Left ventricle myocardium inferior (tissue), 1 donor: ENCODE measurements around the gene SPPL2B. TPM values are rescaled to one million over a fixed set of nuclear protein-coding genes. Genes with fewer than 3 reads are reported as not detected.

Experiments
- DNase-seq: peaks from one replicate; pipeline ENCODE4 v3.0.0-alpha.2; 2020
- H3K27ac ChIP-seq: fragments of 200-600 bp; replicated peaks from 2 replicates; pipeline ENCODE4 v1.8.0; 2021
- H3K27me3 ChIP-seq: fragments of 200-600 bp; 2 replicates; pipeline ENCODE4 v1.8.0; 2021; ENCODE audit warnings: low read depth
- H3K36me3 ChIP-seq: fragments of 200-600 bp; 2 replicates; pipeline ENCODE4 v1.8.0; 2021
- H3K4me1 ChIP-seq: fragments of 200-600 bp; 2 replicates; pipeline ENCODE4 v1.8.0; 2021
- H3K4me3 ChIP-seq: fragments of 200-600 bp; 2 replicates; pipeline ENCODE4 v1.8.0; 2021; ENCODE audit warnings: mild to moderate bottlenecking, moderate library complexity
- H3K9me3 ChIP-seq: fragments of 200-600 bp; replicated peaks from 2 replicates; pipeline ENCODE4 v1.8.0; 2021
- CTCF ChIP-seq: fragments of 200-600 bp; IDR thresholded peaks from 2 replicates; pipeline ENCODE4 v1.8.0; 2021; ENCODE audit warnings: antibody characterized with exemption, mild to moderate bottlenecking, borderline replicate concordance
- intact Hi-C: fragments of 100-400 bp; cut with micrococcal nuclease; formaldehyde crosslinking; loops from one replicate; pipeline ENCODE4 v1.11.0; 2022
- total RNA-seq: library from RNA; stranded (reverse); fragmentation: NEBNext Ultra II Directional; extraction: Animal tissue kit (Norgen Biotek cat#: 25700); gene quantifications from one replicate; pipeline ENCODE4 v1.2.1, GENCODE V29; 2021
- donor health status: DM: no; HTN: yes; CAD: no; lungs with severe emphysema.

The SPPL2B gene
- total RNA-seq, 1 donor from 2014 or later, result 26.2 TPM

GRCh38 chr19:2306971-2307370, 21.5 kb upstream of the SPPL2B start:
- H3K27ac ChIP-seq, result no peak overlapping the region
- intact Hi-C loops, result no loop called here
- H3K4me1 ChIP-seq, result peaks cover 13% of the 10 kb centered on the region
- H3K36me3 ChIP-seq, result no peaks in the 10 kb centered on the region
- TF ChIP-seq CTCF, result no peak
- H3K4me3 ChIP-seq, result no peak overlapping the region
- no peak for DNase-seq
- no peaks in the 10 kb centered on the region for H3K9me3 ChIP-seq
- H3K27me3 ChIP-seq, result peaks cover 86% of the 10 kb centered on the region

GRCh38 chr19:2307518-2308012, 20.9 kb upstream of the SPPL2B start:
- Histone ChIP-seq H3K4me1 (peaks cover 7% of the 10 kb centered on the region), H3K4me3 (peak overlapping the region; percentile 11), H3K36me3 (no peaks in the 10 kb centered on the region), H3K27ac (no peak overlapping the region), H3K9me3 (no peaks in the 10 kb centered on the region), H3K27me3 (peaks cover 86% of the 10 kb centered on the region)
- intact Hi-C loops, result no loop called here
- no peak for DNase-seq
- TF ChIP-seq CTCF, result no peak

- Histone ChIP-seq H3K27me3 (peaks cover 86% of the 10 kb centered on the region), H3K36me3 (no peaks in the 10 kb centered on the region), H3K4me1 (peaks cover 4% of the 10 kb centered on the region), H3K9me3 (no peaks in the 10 kb centered on the region), H3K4me3 (peak within 1 kb of the TSS; percentile 15), H3K27ac (no peak within 1 kb of the TSS)
- no peak for TF ChIP-seq CTCF
- no peak for DNase-seq
- intact Hi-C loops, result no loop called here
Measured at GRCh38 chr19:2308114-2308556, 20.3 kb upstream of the SPPL2B start, which contains the start of gene LINGO3. LINGO3 (minus strand) TSS chr19:2308154; CDS start chr19:2291776, 16,378 bp downstream.

- H3K36me3 ChIP-seq, result no peaks in the 10 kb centered on the region
- no peak for TF ChIP-seq CTCF
- H3K27ac ChIP-seq, result no peak overlapping the region
- H3K9me3 ChIP-seq, result peaks cover 5% of the 10 kb centered on the region
- peaks cover 89% of the 10 kb centered on the region for H3K27me3 ChIP-seq
- H3K4me1 ChIP-seq, result peaks cover 4% of the 10 kb centered on the region
- H3K4me3 ChIP-seq, result no peak overlapping the region
- intact Hi-C loops, result no loop called here
- DNase-seq, result no peak
Measured at GRCh38 chr19:2309734-2310362, 18.6 kb upstream of the SPPL2B start.

GRCh38 chr19:2311093-2311492, 17.4 kb upstream of the SPPL2B start:
- DNase-seq, result no peak
- H3K27ac ChIP-seq, result no peak overlapping the region
- H3K9me3 ChIP-seq, result peaks cover 14% of the 10 kb centered on the region
- no peak for TF ChIP-seq CTCF
- H3K4me3 ChIP-seq, result no peak overlapping the region
- no peaks in the 10 kb centered on the region for H3K36me3 ChIP-seq
- peaks cover 9% of the 10 kb centered on the region for H3K4me1 ChIP-seq
- peaks cover 80% of the 10 kb centered on the region for H3K27me3 ChIP-seq
- intact Hi-C loops, result no loop called here
